ENCODE results near the gene SELENBP1. TPM values are rescaled to one million over a fixed set of nuclear protein-coding genes. Genes with fewer than 3 reads are reported as not detected.
A peak's percentile ranks its signal among the peaks of the same experiment; 100 is the strongest.

The SELENBP1 gene
- total RNA-seq, 3 donors from 2014 or later: 914 to 2,582 (median 1,654) TPM

GRCh38 chr1:151344291-151344690 lies 28.2 kb downstream of the SELENBP1 start:
- intact Hi-C loops (cut with DNase I, micrococcal nuclease): loop anchor here in 1 of 2 donors (5.0 kb wide), 1 partner anchor 42 kb away; no protein-coding TSS in a partner anchor
- Histone ChIP-seq H3K4me3 (no peak overlapping the region), H3K36me3 (ENCODE audit: low read depth) (no peaks in the 10 kb centered on the region), H3K4me1 (ENCODE audit: low read depth) (peaks cover 4% of the 10 kb centered on the region), H3K9me3 (no peaks in the 10 kb centered on the region)
- DNase-seq: no peak
- TF ChIP-seq, protein P1, sequence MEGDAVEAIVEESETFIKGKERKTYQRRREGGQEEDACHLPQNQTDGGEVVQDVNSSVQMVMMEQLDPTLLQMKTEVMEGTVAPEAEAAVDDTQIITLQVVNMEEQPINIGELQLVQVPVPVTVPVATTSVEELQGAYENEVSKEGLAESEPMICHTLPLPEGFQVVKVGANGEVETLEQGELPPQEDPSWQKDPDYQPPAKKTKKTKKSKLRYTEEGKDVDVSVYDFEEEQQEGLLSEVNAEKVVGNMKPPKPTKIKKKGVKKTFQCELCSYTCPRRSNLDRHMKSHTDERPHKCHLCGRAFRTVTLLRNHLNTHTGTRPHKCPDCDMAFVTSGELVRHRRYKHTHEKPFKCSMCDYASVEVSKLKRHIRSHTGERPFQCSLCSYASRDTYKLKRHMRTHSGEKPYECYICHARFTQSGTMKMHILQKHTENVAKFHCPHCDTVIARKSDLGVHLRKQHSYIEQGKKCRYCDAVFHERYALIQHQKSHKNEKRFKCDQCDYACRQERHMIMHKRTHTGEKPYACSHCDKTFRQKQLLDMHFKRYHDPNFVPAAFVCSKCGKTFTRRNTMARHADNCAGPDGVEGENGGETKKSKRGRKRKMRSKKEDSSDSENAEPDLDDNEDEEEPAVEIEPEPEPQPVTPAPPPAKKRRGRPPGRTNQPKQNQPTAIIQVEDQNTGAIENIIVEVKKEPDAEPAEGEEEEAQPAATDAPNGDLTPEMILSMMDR (IDR thresholded peaks at IDR 0.05): no peak
- ATAC-seq: no peak

GRCh38 chr1:151343587-151343986 lies 28.9 kb downstream of the SELENBP1 start:
- no peak for ATAC-seq
- no peaks in the 10 kb centered on the region for H3K36me3 ChIP-seq (ENCODE audit: low read depth)

GRCh38 chr1:151342569-151342968 lies 29.9 kb downstream of the SELENBP1 start:
- ATAC-seq (no peak), DNase-seq (no peak)
- Histone ChIP-seq H3K9me3 (no peaks in the 10 kb centered on the region), H3K4me1 (ENCODE audit: low read depth) (peaks cover 4% of the 10 kb centered on the region), H3K4me3 (no peak overlapping the region), H3K36me3 (ENCODE audit: low read depth) (no peaks in the 10 kb centered on the region)
- TF ChIP-seq, protein P1 (IDR thresholded peaks at IDR 0.05): no peak
- intact Hi-C loops (cut with DNase I, micrococcal nuclease): loop anchor here in 1 of 2 donors (5.0 kb wide), 1 partner anchor 40 kb away; no protein-coding TSS in a partner anchor

More at GRCh38 chr1:151343587-151343986, 28.9 kb downstream of the SELENBP1 start:
- H3K9me3 ChIP-seq: no peaks in the 10 kb centered on the region
- DNase-seq: no peak
- intact Hi-C loops (cut with DNase I, micrococcal nuclease): loop anchor here in 1 of 2 donors (5.0 kb wide), 1 partner anchor 41 kb away; no protein-coding TSS in a partner anchor
- TF ChIP-seq, protein P1 (IDR thresholded peaks at IDR 0.05): no peak
- no peak overlapping the region for H3K4me3 ChIP-seq
- H3K4me1 ChIP-seq (ENCODE audit: low read depth): peaks cover 4% of the 10 kb centered on the region

DNA sequence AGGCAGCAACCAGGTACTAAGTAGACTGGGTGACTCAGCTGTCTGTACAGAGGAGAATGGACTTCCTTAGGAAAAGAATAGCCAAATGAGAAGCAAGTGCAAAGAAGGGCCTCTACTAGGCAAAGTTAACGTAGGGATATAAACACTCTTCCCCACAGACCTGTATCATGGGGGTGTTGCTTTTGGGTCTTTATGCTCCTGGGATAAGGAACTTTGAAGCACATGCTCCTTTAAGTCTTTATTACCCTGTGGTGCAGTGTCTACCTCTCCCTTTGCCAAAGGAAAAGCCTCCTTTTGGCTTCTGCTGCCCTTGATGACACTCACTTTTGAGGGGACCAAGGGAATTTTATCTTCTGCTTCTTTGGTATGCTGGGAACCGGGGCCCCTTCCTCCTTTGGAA lies 30.5 kb downstream of the SELENBP1 start:
- ATAC-seq (peak; percentile 18), DNase-seq (no peak)
- Histone ChIP-seq H3K4me1 (ENCODE audit: low read depth) (peaks cover 4% of the 10 kb centered on the region), H3K36me3 (ENCODE audit: low read depth) (no peaks in the 10 kb centered on the region), H3K9me3 (no peaks in the 10 kb centered on the region), H3K4me3 (no peak overlapping the region)
- TF ChIP-seq, protein P1 (IDR thresholded peaks at IDR 0.05): no peak
- intact Hi-C loops (cut with DNase I, micrococcal nuclease): loop anchor here in 1 of 2 donors (5.0 kb wide), 1 partner anchor 40 kb away; no protein-coding TSS in a partner anchor

- Histone ChIP-seq H3K36me3 (ENCODE audit: low read depth) (no peaks in the 10 kb centered on the region), H3K4me1 (ENCODE audit: low read depth) (peaks cover under 1% of the 10 kb centered on the region), H3K9me3 (no peaks in the 10 kb centered on the region), H3K4me3 (no peak overlapping the region)
- DNase-seq (peak in 1 of 3 donors; percentile 65), ATAC-seq (peak; percentile 93)
- intact Hi-C loops (cut with DNase I, micrococcal nuclease): loop anchor here in 1 of 2 donors (5.0 kb wide), 1 partner anchor 39 kb away; no protein-coding TSS in a partner anchor
- TF ChIP-seq, protein P1 (IDR thresholded peaks at IDR 0.05): peak; percentile 41
Measured at GRCh38 chr1:151340870-151341754, 31.4 kb downstream of the SELENBP1 start.
